Activated T-cell treated with anti-CD3 and anti-CD28 coated beads for 1 hour (primary cell): ENCODE results near the gene S100A4.

ENCODE experiments used
- DNase-seq: peaks from one replicate; pipeline ENCODE4 v3.0.0-alpha.2; 2020; ENCODE audit warnings: low read depth

The S100A4 gene

GRCh38 chr1:153507926-153508583 is 37.6 kb downstream of the S100A4 start:
- DNase-seq, result no peak

GRCh38 chr1:153506831-153507413 is 38.7 kb downstream of the S100A4 start:
- no peak for DNase-seq

GRCh38 chr1:153506386-153506785 is 39.2 kb downstream of the S100A4 start:
- no peak for DNase-seq

GRCh38 chr1:153505576-153505975 is 40.0 kb downstream of the S100A4 start:
- DNase-seq, result no peak

- DNase-seq, result no peak
Measured at GRCh38 chr1:153503766-153504165, 41.8 kb downstream of the S100A4 start.

GRCh38 chr1:153498746-153499145 is 46.9 kb downstream of the S100A4 start:
- no peak for DNase-seq

GRCh38 chr1:153495536-153495935 is 50.1 kb downstream of the S100A4 start:
- no peak for DNase-seq

GRCh38 chr1:153494976-153495535 is 50.5 kb downstream of the S100A4 start:
- peak; percentile 78 for DNase-seq
